GM23338 (cell line): Measurements from ENCODE around the gene SRSF5.

Source experiments
- CTCF ChIP-seq, 2 experiments: fragments of 200-600 bp in 1 of 2; sonication (generic) in 1 of 2; conservative IDR thresholded peaks; 2 replicates each; pipeline versions ENCODE4 v1.5.1 to v1.6.1; 2016 to 2017; ENCODE audit warnings: antibody characterized with exemption in 2 of 2, low read depth in 2 of 2, mild to moderate bottlenecking in 2 of 2, moderate library complexity in 1 of 2
- EZH2phosphoT487 ChIP-seq: fragments of 200-600 bp; sonication (generic); IDR thresholded peaks from one replicate; pipeline ENCODE4 v1.8.1; 2018; ENCODE audit warnings: antibody characterized with exemption; ENCODE audit not compliant: unreplicated experiment
- TF ChIP-seq, protein P1 (sequence below): IDR thresholded peaks from one replicate; pipeline ENCODE4 v1.6.1; 2018; ENCODE audit warnings: antibody characterized with exemption; ENCODE audit not compliant: unreplicated experiment

- TF ChIP-seq CTCF (conservative IDR thresholded peaks at IDR 0.05; ENCODE audit: low read depth in 2 of 2) = no peak
- TF ChIP-seq, protein P1, sequence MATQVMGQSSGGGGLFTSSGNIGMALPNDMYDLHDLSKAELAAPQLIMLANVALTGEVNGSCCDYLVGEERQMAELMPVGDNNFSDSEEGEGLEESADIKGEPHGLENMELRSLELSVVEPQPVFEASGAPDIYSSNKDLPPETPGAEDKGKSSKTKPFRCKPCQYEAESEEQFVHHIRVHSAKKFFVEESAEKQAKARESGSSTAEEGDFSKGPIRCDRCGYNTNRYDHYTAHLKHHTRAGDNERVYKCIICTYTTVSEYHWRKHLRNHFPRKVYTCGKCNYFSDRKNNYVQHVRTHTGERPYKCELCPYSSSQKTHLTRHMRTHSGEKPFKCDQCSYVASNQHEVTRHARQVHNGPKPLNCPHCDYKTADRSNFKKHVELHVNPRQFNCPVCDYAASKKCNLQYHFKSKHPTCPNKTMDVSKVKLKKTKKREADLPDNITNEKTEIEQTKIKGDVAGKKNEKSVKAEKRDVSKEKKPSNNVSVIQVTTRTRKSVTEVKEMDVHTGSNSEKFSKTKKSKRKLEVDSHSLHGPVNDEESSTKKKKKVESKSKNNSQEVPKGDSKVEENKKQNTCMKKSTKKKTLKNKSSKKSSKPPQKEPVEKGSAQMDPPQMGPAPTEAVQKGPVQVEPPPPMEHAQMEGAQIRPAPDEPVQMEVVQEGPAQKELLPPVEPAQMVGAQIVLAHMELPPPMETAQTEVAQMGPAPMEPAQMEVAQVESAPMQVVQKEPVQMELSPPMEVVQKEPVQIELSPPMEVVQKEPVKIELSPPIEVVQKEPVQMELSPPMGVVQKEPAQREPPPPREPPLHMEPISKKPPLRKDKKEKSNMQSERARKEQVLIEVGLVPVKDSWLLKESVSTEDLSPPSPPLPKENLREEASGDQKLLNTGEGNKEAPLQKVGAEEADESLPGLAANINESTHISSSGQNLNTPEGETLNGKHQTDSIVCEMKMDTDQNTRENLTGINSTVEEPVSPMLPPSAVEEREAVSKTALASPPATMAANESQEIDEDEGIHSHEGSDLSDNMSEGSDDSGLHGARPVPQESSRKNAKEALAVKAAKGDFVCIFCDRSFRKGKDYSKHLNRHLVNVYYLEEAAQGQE = no peak
- no peak for TF ChIP-seq EZH2phosphoT487
Measured at GRCh38 chr14:69770559-69770958, 3.6 kb downstream of the SRSF5 start.
